Measurements from ENCODE around the gene POU2F3.

DNA sequence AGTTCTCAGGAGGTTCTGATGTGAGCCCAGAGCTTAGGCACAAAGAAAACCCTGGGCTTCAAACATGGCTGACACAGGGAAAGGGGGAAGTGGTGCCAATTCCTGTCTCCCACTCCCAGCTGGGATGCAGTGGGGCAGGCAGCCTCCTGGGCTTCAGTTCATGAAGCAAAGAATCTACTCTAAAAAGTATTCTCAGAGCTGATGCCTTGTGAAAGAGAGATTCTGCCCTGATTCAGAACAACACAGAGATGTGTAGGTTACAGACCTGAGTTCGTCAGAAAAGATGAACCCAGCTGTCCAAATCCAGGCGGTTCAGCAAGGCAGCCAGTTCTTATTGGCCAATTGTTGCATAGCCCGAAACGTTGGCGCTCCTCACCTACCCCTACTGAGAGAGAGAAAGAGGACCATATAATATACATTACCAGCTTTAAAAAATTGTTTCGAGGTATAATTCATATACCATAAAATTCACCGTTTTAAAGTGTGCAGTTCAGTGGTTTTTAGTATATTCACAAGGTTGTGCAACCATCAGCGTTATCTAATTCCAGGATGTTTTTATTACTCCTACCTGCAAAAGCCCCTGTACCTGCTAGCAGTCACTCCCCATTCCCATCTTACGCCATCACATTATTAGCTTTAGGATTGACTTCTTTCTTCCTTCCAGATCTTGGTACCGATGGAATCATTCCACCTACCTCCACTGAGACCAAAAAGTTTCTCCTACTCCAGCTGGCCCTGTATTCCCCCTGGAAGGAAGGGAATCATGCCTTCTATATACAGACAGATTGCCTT, 77.9 kb downstream of the POU2F3 start:
- TF ChIP-seq, protein P1, sequence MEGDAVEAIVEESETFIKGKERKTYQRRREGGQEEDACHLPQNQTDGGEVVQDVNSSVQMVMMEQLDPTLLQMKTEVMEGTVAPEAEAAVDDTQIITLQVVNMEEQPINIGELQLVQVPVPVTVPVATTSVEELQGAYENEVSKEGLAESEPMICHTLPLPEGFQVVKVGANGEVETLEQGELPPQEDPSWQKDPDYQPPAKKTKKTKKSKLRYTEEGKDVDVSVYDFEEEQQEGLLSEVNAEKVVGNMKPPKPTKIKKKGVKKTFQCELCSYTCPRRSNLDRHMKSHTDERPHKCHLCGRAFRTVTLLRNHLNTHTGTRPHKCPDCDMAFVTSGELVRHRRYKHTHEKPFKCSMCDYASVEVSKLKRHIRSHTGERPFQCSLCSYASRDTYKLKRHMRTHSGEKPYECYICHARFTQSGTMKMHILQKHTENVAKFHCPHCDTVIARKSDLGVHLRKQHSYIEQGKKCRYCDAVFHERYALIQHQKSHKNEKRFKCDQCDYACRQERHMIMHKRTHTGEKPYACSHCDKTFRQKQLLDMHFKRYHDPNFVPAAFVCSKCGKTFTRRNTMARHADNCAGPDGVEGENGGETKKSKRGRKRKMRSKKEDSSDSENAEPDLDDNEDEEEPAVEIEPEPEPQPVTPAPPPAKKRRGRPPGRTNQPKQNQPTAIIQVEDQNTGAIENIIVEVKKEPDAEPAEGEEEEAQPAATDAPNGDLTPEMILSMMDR (IDR thresholded peaks at IDR 0.05) = no peak
- TF ChIP-seq EP300 (IDR thresholded peaks at IDR 0.05) = no peak
